GM18909 (cell line): Measurements from ENCODE around the gene GSE1.

ENCODE experiments used
- ATAC-seq: cut with Tn5 transposase; IDR thresholded peaks from one replicate; pipeline ENCODE4 v1.9.1; 2021; ENCODE audit warnings: mild to moderate bottlenecking; ENCODE audit not compliant: unreplicated experiment, poor library complexity

Gene GSE1

DNA sequence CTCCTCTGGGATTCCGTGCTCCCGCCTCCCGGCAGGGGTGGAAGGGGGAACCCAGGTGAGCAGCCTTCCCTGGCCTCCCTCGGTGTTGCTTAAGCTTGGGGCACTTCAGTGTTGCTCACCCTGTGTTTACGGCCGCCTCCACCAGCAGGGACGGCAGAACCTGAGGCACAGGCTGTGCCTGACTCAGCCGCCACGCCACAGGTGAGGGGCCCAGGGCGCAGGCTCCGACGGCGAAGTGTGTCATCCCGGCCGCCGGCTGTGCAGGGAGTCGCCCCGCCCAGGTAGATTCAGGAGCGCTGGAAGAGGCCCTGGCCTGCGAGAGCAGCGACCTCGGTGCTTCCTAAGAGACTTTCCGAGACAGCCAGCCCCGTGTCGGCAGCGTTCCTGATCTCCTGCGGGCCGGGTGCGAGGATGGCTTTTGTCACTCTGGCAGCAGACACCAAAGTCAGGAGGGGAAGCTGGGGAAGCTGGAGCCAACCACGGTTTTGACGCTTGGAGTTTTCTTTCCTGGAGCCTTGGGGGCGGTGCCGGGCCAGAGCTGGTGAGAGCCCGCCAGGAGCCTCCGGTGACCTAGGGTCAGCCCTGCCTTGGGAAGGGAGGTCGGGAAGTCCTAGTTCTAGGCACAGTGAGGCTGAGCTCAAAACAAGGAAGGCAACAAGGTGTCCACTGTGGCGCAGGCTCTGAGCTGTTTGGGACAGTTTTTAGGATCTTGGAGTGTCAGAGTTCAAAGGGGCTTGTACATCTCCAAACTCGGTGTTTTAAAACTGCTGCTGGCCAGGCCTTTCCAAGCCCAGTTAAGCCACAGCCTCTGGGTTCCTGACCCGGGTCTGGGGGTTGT is 2.1 kb downstream of the GSE1 start:
- ATAC-seq: no peak

DNA sequence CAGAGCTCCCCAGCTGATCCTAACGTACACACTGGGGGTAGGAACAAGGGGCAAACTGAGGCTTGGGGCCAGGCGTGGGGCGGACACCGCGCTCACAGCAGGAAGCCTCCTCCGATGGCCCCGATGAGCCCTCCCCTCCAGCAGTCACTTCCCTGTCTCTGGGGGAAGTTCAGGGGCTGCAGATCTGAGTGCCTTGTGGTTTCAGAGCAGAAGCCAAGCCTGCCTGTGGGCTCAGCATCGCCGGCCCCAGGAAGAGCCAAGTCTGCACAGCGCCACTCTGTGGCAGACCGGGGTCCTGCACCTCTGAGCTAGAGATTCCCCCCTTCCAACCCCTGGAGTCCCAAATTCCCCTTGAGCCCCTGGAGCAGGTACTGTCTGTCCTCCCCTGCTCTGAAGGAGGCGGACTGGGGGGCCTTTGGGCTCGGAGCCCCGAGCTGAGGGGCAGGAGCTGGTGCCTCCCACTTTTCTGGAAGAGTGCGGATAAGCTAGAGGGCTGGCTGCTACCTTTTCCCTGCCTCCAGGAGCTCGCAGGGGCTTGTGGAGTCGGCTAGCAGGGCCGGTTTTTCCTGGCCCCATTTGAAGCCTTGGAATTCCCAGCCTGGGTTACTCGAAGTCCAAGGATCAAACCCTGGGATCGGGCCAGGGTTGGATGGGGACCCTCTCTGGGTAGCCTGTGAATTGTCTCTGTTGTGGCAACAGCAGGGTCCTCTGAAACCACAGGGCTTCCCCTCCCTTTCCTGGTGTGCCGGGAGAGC is 2.9 kb downstream of the GSE1 start:
- peak; percentile 35 for ATAC-seq

DNA sequence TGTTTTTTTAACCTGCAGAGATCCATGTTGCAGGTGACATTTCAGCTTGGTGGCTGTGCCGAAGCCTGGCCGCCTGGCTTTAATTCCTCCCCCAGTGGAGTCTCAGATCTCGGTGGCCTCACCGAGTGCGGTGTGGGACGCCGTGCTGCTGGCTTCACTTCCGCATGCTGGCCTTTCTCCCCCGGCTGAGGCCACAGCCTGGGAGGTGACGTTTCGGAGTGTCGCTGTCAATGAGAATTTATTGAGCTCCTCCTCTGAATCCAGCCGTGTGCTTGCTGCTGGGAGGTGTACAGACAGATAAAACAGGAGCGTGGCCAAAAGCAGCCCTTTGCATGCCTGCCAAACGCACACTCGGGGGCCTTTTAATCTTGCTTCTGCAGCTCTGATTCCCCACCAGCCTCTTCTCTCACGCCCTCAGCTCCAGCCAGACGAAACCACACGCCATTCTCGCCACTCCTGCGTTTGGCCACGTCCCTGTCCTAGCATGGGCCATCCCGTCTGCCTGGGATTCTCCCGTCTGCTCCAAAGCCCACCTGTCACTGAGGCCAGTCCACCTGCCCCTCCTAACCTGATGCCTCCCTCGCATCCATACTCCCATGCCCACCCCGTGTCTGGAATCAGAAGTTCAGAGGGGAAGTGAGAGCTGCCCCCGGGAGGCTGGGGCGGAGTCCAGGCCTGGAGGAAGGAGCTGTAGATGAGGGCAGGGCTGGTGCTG is 3.6 kb downstream of the GSE1 start:
- ATAC-seq: no peak

DNA sequence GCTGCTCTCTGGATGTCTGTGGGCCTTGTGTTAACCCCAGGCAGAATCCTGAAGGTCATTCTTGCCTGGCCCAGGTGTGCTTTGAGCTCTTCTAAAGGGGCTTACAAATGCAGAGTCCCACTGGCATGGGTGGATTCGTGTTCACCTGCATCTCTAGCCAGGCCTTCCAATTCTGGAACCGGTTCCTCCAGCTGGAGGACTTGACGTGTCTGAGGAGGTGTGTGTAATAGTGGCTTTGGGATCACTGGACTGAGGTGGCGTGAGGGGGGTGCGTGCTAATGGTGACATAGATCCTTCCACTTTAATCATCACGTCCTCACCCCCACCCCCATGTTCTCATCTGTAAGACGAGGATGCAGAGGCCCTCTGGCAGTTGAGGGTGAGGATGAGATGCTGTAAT is 4.8 kb downstream of the GSE1 start:
- no peak for ATAC-seq

DNA sequence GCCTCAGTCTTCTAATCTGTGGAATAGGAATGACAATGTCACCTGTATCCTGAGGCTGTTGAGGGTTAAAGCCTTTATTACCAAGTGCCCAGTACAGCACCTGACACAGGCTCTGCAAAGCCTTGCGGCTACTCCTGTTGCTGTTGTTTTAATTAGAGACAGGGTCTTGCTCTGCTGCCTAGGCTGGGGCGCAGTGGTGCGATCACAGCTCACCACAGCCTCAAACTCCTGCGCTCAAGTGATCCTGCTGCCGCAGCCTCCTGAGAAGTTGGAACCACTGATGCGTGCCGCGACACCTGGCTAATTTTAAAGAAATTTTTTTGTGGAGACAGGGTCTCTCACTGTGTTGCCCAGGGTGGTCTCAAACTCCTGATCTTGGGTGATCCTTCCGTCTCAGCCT is 5.4 kb downstream of the GSE1 start:
- no peak for ATAC-seq

DNA sequence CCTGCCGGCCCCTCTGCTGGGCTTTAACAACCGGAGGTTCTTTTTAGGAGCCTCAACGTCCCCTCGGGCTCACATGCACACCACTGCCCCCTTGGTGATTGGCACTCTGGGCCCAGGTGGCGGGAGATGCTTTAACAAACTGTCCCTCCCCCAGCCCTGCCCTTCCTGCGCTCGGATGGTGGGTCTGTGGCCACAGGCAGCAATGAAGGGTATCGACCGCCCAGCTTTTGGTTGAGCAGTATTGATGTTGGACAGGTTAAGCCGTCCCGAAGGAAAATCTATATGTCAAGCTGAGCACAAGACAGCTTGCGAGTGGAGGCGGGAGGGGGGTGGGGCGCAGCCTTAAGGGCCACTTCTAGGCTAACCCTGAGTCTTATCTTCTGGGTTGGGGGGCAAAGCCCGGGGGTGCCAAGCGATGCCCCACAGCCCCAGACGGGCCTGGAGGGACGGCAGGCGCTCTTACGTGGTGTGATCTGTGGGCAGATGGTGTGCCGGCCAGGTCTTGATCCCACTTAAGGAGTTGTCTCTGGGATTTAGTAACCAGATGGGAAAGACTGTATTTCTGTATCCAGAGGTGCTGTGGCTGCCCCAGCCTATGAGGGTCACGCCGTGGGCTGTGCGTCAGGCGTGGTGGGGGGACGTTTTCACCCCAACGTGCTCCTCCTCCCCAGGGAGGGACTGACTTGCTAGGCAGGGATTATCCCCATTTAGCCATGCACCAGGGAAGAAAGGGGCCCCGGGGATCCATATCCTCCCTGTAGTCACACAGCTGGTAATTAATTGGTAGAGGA is 6.2 kb downstream of the GSE1 start:
- no peak for ATAC-seq

DNA sequence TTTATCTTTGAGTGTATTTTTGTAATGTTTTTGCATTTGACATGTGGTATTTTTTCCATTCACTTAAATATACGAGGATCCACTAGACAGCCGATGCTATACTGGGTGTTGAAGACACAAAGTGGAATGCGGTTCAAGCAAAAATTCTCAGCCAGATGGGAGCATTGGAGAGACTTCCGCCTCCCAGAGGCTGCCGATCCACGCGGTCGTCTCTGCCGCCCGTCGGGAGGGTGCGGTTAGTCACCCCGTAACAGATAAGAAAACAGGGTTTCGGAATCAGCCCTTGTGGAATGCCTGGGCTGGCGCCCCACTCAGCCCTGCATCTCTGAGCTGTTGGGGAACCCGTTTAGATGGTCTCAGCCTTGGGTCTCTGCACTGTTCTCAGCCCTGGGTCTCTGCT is 7.3 kb downstream of the GSE1 start:
- no peak for ATAC-seq

DNA sequence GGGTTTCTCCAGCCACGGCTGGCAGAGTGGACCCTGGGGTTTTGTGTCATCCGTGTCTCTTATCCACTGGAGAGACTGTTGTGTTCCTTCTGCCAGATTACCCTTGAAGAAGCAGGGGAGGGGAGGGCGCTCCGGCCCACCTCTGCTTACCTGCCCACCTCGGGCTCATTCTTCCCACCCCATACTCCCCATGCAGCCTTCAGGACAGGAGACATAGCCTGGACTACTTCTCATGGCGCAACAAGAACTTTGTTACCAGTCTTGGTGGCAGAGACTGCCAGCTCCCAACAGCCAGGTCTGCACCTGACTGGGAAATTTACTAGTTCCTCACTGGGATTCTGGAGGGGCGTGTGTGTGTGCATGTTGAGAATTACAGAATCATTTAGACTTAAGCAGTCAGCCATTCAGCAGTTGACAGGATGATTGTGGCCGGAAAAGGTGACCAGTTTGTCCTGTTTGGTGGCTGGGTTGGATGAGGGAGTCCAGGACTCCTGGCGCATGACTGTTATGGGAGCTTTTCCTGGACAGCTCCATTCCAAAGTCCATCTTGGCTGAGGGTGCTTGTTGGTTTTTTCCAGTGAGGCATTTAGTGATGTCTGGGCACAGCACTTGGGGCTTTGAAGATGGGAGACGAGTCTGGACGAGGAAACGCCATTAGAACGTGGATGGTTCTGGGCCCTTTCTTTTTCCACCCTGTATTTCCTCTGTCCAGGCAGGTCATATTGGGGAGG is 8.7 kb downstream of the GSE1 start:
- ATAC-seq: no peak

DNA sequence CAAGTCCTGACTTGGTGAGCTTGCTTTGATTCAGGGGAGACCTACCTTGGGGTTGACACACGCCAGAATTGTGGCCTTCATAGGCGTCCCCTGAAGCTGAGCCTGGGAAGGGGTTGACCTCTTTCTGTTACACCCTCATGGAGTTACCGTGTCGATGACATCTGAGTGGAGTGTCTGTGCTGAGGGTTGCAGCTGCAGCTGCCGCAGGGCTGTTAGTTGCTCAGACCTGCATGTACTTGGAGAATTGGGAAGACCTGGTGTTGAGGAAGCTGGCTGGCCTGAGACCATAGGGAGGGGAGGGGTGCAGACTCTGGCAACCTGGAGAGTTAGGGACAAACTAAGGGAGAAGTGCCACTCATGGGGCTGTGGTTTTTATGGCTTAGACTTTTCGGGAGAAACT is 9.6 kb downstream of the GSE1 start:
- no peak for ATAC-seq

DNA sequence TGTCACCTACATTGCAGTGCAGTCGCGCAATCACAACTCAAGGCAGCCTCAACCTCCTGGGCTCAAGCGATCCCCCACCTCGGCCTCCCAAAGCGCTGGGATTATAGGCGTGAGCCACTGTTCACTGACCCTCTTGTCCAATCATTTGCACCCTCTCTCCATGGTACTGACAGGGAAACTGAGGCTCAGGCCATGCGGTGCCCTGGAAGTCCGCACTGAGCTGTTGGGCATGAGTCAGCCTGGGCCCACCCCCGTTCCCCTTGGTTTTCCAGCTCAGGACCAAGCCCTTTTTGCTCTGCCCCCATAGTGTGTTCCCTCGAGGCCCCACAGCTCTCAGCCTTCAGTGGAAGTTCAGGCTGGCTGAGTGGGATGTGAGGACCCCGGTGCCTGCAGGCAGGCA is 10.1 kb downstream of the GSE1 start:
- no peak for ATAC-seq

DNA sequence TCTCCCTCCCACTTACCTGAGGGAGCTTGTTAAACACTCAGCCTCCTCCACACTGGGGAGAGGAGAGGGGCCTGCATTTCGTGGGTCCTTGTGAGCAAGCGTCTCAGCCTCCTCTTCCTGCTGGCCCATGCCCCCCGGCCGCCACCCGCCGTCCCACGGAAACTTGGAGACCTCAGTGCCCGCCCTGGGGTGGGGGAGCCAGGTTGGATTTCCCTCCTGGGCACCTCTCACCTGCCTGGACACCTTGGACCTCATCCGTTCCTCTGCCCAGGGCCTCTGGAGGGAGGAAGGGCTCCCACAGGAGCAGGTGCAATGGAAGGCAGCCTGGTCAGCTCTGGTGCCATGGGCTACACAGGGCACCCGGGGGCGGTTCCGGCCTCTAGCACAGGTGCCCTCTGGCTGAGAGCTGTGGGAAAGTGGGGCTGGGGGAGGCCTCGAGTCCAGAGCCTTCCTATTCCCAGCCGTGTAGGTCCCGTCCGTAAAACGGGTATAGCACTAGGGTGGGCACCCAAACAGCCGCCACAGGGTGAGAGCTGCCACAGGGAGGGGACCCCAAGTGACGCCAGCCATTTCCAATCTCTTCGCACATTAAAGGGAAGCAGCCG is 11.0 kb downstream of the GSE1 start:
- ATAC-seq: no peak

DNA sequence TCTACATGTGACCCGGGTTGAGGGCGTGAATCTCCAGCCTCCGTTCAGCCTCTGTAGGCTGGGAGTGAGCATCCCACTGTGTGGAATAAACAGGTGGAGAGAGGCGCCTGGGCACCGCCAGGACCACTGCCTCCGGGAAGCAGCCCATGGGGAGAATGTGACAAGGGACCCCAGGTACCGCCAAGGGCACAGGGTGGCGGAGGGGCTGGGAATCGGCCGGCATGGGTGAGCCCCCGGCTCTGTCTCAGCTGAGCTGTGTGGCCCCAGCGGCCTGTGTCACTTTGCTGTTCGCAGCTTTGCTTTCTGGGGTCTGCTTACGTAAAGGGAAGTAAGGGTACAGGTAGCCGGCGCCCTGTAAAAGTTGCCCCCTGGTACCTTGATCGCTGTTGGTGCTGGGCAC is 11.5 kb downstream of the GSE1 start:
- ATAC-seq: no peak

DNA sequence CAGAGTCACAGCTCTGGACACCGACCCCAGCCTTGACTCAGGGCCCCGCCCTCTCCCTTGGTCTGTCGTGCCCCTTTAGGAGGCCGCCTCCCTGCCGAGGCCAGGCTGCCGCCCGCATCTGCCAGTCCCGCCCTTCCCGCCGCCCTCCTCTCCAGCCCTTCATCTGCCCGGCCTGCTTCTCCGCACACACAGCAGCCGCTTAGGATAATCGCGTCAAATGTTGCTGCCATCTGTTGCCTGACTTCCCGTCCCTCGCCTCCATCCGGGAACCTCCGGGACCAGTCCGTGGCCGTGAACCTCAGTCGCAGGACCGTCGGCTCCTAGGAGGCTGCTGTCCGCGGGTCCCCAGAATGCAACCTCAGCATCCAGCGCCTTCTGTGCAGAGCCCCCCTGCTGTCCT is 11.9 kb downstream of the GSE1 start:
- no peak for ATAC-seq

DNA sequence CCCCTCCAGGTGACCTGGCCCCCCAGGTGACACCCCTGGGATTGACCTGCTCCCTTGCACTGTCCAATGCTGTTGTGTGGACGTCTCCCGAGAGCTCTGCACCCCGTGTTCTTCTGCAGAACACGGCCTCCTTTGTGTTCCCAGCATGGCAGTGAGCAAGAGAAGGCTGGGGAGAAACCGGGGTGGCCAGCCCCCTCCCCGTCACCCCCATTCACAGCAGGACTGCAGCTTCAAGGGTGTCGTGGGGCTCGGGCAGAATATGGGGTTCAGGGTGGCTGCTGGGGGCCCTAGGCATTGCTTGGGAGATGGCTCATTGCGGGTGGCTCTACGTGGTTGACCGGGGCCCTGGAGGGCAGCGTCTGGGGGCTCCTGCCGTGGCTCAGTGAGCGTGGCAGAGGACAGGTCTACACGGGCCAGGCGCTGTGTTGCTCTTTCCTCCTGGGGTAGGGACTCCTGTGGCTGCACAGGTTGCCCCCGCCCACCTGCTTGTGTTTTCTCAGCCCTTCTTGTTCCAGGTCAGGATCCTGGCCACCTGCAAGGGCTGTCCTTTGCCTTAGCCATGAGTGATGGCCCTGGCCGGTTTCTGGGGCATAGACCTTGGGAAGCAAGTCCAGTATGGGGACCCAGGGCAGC is 12.5 kb downstream of the GSE1 start:
- ATAC-seq: no peak

DNA sequence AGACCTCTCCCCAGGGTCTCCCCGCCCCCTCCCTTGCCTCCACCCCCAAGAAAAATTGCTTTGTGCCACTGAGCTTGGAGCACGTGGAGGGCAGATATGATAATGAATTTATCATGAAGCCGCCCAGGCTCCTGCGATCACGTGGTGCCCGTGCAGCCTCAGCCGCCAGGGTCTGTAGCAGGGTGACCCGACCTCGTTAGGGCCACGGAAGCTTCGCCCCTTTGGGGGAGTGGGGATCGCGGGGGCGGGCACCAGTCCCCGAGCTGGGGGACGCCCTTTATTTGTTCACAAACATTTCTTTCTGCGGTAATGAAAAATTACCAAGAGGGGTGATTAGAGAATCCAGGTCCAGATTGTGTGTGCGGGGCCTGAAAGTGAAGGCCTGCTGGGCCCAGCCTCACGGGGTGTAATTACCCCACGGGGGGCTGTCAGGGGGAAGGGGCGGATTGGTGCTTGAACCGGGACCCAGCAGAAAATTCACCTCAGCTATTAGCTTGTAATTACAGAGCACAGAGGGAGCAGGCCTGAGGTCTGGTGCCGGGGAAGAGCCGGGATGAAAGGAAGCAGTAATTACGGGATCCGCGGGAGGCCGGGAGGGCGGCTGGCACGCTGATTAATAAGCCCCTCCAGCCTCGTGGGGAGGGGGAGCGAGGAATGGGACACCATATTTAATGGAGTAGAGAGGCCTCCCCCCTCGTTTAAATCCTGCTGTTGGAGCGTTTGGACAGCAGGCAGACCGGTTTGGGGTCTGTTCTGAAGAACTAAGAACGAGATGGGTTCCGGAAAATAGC is 13.3 kb downstream of the GSE1 start:
- no peak for ATAC-seq

DNA sequence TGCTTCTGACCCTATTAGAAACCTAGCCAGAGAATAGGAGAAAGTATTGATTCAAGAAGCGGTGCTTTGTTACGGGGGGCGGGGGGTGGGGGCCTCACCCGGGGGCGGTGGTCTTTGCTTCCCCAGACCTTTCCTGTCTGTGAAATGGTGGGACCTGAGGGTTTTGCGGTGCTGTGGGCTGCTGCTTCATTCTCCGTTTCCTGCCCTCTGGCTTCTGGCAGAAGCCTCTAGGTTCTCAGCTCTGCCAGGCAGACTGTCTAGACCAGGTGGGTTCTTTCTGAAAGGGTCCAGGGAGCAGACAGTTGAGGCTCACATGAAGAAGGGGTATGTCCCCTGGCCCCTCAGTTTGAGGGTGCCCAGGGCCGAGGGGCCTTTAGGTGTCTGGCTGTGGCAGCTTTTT is 14.0 kb downstream of the GSE1 start:
- no peak for ATAC-seq

DNA sequence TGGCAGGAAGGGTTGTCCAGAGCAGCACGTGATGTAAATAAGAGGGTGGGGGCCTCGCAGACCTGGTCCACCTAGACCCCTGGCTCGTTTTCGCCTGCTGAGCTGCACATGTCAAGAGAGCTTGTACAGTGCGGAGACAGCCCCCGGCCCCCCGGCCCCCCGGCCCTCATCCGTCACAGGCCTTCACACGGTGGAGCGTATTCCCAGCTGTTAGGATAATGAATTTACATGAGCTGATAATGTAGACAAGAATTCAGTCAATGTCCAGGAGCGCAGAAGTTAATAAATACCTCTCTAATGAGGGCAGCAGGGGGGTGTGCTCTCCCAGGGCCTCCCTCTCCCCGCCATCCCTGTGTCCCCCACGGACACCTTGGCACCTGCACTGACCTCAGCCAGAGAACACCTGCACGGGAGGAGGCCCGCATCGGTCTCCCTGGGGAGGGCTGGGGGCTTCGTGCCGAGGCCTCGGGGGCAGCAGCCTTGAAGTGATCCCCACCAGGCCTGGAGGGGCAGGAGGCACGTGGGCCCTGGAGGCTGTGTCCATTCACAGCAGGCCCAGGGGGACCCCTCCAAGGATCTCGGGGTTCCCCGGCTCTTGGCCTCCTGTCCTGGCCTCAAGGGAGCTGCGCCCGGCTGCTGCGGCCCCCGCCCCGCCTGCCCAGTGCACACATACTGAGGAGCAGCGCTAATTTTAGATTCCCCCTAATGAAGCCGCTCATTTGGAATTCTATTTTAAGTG is 14.6 kb downstream of the GSE1 start:
- ATAC-seq: no peak

DNA sequence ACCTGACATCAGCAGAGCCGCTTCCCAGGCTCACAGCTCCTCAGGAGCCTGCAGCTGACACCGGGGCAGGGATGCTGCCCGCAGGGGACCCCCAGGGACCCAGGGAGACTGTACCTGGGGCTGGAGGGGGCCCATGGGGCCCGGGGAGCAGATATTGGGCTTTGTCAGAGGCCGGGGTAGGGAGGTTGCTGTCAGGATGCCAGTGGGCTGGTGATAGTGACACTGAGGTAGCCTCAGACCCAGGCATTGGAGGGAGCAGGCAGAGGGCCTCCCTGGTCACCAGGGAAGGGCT is 15.1 kb downstream of the GSE1 start:
- ATAC-seq: no peak
